HG03558 (cell line): ENCODE results near the gene KCNN3.
A peak's percentile ranks its signal among the peaks of the same experiment; 100 is the strongest.

Source experiments
- ATAC-seq: cut with Tn5 transposase; IDR thresholded peaks from one replicate; pipeline ENCODE4 v1.9.1; 2021; ENCODE audit warnings: moderate number of reproducible peaks; ENCODE audit not compliant: unreplicated experiment; ENCODE audit errors: extremely low read depth

The KCNN3 gene

DNA sequence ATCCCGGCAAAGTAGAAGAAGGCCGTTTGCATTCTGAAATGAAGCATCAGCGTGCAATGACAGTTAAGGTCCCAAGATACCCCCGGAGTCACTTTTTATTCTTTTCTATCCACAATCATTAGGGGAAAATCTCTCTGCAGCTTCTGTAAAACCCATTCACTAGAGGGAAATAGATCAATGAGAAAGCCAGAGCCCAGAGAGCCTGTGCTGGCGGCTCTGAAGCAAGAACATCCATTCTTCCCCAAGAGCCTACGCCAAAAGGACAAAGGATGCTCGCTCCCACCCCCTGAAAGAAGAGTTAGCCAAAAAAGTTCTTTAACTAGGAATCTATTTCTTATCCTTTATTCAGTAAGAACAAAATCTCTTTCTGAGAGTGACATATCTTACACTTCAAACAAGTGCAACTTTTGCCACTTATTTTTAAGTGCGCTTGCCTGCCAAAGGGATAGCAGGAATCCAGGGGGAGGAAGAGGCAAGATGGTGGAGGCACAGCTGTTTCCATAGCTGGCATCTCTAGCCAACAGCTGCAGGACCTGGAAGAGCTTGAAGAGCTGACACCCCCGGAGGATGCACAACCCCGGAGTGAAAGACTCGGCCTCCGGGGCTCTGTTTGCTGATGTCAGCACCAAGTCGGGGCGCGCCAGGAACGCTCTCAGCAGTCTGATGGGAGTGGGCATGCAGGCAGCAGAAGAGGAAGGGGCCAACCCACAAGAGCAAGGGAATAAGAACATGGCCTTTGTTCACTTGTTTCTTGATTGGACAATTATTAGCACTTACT, 68.7 kb downstream of the KCNN3 start:
- no peak for ATAC-seq

DNA sequence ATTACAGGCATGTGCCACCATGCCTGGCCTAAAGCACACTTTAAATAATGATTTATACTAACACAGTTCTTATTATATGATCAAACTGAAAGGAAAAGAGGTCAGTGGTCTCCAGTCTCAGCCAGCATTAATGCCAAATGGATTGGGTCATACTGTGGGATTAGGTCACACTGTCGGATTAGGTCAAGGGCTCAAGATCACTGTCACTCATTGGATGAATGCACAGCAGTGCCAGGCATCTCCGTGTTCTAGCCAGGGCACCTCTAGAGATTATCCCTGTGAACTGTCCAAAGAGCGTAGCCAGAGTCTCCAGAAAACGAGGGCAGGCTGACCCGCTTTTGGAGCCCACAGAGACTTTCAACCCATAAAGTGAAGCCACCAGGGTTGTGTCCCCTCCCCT, 70.9 kb downstream of the KCNN3 start:
- no peak for ATAC-seq

DNA sequence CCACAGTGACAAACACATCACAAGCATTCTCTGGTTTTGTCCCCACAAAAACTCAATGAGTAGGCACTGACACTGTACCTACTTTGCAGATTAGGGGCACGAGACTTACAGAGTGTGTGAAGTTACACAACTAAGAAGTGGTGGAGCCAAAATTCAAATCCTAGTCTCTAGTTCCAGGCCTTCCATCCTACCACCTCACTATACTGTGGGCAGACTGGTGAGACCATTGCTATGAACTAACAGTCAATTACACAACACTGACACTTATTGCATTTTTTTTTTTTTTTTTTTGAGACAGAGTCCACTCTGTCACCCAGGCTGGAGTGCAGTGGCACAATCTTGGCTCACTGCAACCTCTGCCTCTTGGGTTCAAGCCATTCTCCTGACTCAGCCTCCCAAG, 71.4 kb downstream of the KCNN3 start:
- no peak for ATAC-seq

DNA sequence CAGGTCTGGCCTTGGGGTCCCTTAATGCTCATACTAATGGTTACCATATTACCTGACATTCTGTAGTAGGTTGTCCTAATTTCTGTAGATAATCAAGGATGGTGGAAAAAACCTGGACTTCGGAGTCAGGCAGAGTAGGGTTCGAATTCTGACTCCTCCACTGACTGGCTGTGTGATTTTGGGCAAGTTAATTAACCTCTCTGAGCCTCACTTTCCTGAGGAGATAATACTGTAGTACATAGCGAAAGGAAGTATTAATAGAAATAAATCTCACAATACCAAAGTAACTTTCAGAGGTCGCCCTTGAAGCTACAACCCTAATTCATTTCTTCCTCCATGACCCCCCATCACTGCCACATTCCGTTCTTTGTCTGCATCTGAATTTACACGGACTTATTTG, 72.9 kb downstream of the KCNN3 start:
- ATAC-seq: no peak

DNA sequence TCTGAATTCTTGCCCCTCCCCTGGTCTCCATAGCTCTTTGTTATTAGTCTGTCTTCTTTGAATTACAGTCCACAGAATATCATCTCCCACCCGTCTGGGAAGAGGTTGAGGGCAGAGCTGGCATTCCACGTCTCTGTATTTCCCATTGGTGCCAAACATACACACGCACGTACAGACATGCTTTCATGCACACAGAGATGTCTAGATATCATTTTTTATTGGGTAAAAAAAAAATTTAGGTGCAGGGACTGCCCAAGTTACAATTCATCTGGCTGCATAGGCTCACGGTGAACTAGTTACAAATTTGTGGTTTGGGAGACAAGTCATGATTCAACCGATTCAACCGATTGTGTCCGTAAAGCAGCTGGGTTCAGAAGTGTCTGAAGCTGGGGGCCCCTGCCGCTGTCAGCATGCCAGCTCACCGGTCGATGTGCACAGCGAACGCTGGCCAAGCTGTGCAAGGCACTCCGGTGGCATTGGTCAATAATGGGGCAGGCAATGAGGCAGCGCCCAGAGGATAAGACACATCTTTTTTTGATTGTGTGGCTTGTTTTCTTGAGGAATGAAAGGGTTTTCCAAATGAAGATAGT, 73.7 kb downstream of the KCNN3 start:
- ATAC-seq: no peak

DNA sequence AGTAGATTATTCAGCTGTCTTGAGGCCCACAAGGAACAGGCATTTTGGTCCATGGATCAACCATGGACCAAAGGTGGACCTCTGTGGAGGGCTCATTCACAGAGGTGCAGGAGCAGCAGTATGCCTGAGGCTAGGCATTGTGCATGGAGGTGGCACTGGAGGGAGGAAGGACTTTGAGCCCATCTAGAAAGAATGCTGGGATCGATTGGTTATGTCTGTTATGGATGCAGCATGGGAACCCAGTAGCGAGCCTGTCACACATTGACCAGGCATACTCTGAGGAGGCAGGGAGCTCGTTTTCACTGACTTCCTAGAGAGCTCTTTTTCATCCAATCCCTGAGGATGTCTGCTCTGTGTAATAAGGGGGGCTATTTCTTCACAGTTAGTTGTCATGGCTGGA, 75.5 kb downstream of the KCNN3 start:
- no peak for ATAC-seq

DNA sequence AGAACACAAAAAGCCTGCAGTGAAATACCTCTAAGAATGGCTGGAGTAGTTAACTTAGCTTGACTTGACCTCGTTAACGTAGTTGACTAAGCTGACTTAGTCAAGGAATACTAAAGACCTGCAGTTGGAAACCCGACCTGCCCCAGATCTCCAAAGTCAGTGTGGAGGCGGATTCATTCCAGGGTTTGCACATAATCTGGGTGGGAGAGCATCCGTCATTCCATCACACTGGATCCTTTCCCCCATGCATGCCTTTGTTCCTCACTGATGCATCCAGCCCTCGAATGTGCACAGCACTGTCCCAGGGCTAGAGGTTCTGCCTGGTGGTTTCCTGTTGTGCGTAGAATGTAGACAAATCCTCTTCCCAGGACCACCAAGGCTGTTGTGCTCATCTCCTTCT, 76.4 kb downstream of the KCNN3 start:
- ATAC-seq: no peak

DNA sequence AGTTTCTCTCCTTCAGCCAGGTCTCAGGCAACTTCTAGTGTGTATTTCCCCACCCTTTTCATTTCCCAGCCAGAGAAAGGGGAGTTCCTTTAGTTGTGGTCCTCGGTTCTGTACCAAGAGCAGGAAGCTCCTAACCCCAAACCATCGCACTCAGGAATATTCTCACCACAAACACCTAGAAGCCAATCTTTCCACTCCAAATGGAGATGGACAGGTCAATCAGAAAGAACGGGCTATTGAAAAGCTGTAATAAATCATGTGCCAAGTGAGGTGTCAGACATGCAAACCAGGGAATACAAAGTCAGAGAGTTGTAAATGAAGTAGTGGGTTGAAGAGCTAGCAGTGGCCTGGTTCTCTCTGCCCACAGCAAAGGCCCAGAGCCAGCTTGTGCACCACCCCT, 77.2 kb downstream of the KCNN3 start:
- ATAC-seq: no peak

DNA sequence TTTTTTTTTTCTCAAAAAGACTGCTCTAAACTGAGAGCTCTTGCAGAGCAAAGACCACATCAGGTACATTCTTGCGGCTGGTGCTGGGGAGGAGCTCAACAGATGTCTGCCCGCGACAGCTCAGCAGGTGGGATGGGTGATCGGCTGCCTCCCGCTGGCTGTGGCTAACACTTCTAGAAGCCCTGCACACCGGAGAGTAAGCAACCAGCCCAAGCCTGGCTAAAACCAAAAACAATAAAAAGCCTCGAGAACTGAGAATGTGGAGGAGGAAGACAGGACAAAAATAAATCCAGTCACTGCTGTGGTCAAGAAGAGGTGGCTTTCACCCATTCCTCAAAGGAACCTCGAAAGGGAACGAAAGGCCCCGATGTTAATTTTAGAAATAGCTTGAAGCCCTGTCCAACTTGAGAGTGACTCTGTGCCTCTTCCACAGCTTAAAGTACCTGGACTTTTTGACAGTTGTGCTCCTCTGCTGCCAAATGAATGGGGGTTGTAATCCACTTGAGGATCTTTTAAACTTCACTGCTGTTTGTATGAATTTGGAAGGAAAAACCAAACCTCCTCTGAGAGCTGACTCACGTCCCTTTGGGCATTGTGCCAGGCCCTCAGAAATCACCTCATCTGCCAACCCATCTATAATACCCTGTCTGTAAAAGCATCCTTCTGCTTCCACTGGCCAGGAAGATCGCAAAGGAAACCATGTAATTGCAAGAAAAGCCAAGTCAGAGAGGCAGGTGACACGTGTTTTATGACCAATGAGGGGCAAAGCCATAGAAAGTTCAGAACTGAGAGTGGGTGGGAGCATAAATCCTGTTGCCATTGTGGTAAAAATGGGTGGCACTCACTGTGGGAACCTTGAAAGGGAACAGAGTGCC, 78.6 kb downstream of the KCNN3 start:
- peak; percentile 45 for ATAC-seq

DNA sequence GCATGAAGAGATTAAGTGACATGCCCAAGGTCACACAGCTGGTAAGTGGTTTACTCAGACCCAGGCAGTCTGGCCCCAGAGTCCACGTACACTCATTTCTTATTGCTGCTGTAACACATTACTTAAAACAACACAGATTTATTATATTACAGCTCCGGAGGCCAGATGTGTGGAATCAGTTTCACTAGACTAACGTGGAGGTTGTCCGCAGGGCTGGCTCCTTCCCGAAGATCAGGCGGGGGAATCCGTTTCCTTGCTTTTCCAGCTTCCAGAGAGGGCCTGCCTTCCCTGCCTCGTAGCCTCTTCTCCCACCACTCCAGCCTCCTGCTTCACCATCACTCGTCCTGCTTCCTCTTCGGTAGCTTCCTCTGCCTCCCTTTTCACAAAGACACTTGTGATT, 81.2 kb downstream of the KCNN3 start:
- no peak for ATAC-seq

DNA sequence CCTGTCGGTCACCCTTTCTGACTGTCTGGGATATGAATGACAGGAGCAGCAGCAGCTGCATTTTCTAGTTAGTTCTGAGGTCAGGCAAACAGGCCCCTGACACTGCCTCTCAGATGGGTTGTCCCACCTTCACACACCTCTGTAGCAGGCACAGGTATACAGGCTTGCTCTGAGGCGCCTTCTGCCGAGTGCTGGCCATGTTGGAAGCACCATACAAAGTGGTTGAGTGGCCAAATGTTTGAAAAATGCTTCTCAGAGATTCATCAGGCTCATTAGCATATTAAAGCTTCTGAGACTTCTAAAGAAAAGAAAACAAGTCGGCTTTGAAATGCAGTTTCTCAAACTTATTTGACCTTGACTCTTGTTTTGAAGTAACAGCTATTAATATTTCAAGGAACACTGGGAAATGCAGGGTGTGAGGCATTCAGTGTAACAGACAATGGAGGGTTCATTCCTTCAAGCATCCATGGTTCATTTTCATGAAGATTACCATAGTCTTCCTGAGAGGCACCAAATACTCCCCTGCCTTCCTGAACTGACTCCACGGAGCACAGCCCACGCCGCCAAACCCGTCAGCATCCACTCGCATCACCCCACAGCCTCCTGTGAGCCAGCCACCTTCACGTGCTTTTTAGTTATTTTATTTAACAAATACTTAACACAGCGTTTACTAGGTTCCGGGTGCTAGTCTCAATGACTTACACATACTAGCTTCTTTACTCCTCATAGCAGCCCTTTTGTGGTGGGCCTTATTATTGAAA, 81.8 kb downstream of the KCNN3 start:
- ATAC-seq: no peak

DNA sequence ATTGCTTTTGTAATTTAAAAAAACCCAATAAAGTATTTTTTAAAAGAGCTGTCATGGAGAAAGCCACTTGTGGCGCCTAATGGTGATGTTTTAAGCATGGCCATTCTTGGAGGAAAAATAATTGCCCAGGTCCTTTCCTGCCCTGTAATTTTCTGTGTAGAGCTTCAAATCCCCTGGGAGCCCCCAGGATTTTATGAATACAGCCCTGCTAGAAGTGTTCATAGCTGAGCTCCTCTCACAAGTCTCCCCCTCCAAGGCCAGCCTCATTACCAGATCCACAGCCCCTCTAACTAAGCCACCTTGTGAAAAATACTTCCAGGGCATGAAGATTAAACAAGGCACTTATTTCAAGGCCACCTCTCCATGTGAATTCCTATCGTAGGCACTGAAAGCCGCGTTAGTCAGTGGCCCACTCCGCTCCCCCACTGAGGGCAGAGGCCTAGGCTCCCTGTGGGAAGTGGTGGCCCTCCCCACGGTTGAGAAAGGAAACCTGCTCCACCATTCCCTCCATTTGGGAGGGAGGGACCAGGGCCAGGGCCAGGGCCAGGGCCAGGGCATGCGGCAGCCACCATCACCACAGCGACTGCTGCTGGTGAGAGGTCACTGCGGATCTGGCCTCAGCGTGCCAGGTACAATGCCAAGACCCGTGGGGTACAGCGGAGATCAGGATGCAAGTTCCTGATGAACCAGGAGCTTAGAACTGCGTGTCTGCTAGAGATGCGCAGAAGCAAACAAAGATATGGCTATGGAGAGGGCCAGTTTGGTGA, 83.1 kb downstream of the KCNN3 start:
- ATAC-seq: no peak

DNA sequence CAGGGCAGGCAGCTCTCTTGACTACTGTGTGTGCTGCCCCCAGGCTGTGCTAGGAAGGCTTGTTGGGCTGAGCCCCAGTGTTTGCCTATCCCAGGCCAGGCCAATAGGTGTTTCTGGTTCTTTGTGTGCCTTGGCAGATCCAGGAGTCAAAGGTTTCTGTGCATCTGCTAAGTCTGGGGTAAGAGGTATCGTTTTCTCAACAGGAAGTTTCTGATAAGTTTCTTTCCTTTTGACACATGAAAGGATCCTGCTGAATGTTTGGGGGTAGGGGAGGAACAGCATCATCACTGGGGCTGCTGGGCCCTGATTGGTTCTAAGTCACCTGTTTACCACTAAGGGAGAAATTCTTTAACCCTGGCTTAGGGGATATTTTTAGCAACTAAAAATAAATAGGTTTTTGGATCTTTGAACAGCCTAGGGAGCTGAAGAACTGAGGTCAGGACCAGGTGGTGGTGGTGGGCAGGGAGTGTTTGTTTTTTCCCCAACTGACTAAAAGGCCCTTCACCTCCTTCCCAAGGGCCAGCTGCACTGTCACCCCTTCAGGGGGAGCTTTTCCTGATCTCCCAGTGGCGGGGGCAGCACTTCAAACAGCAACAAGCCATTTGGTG, 85.1 kb downstream of the KCNN3 start:
- ATAC-seq: peak; percentile 58

DNA sequence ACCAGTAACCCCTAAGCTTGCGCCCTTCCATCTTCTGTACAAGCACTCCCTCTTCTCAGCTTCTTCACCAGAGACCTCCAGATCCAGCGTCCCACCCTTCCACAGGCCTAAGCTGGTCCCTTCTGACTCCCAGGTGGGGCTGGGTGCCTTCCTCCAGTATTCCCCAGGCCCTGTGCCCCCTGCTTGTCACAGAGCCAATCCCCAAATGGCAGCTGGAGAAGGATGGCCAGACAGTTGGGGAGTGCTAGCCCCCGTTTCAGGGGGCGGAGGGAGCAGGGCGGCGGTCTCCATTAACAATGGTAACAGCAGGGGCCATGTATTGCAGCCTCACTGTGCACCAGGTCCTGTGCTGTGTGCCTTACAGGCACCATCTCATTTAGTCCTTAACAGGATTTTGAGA, 85.7 kb downstream of the KCNN3 start:
- no peak for ATAC-seq

DNA sequence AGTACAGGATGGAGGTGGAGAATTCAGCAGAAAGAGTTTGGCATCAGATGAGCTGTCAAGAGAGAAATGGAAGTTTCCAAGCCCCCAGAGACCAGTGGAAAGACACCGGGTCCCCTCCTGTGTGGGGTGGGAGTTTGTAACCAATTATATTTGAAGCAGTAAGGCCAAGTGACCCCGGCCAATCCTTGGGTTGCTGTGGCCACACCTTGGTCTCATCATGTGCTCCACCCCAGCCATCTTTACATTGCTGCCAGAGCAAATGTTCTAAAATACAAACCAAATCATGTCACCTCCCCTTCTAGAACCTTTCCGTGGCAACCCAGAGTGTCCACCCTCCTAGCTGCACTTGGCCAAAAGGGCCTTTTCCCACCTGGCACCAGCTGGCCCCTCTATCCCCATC, 86.1 kb downstream of the KCNN3 start:
- no peak for ATAC-seq

DNA sequence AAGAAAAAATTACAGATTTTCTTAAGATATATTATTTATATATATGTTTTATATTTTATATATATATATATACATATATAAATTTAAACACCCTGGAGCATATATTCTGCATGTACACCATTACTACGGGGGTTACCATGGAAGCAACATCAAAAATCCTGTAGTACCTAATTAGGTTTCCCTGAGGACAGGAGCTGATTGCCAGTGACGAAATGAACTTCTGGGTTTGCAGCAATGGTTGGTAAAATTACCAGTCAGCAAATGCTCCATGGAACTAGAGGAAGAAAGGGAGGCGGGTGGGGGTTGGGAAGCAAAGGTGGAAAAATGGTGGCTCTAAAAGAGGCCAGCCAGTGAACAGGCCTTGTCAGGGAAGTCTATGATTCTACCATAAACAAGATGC, 89.5 kb downstream of the KCNN3 start:
- ATAC-seq: no peak

DNA sequence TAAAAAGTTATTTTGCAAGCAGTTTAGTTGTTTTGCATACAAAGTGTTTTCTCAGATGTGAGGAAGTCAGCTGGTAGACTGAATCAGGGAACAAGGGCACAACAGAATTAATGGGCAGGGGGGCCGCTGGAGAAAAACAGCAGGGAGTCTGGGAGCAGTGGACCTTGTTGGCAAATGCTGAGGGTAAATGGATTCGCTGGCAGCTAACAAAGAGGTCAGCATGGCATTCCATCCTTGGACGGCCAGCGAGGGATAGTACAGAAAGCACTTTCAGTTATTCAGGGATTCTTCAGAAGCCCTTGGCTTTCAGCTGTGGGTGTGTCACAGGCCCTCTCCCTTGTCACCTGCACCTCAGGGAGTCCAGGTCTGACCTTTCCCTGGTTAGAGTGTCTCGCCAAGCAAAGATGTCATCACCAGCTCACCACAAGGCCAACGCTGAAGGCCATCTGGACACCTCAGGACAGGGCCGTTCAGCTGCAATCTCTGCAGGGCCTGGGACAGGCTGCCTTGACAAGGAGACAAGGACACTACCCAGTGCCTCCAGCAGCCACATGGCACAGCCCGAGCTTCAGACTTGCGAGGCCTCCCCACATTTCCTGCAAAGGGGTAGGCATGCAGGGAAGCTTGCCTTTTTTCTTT, 90.4 kb downstream of the KCNN3 start:
- no peak for ATAC-seq

DNA sequence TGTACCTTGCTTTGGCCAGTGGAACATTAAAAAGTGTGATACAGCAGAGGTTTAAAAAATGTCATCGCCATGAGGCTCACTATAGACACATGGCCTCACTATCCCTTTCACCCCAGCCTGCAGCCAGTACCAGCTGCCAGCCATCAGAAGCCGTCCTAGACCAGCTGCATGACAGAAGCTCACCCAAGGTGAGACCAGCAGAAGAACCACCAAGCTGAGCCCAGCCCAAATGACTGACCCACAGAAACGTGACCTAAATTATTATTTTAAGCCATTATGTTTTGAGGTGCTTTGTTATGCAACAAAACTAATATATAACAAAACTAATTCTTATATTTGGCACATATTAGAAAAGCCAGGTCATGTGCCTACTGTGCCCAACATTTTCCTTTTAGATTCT, 91.1 kb downstream of the KCNN3 start:
- ATAC-seq: no peak

DNA sequence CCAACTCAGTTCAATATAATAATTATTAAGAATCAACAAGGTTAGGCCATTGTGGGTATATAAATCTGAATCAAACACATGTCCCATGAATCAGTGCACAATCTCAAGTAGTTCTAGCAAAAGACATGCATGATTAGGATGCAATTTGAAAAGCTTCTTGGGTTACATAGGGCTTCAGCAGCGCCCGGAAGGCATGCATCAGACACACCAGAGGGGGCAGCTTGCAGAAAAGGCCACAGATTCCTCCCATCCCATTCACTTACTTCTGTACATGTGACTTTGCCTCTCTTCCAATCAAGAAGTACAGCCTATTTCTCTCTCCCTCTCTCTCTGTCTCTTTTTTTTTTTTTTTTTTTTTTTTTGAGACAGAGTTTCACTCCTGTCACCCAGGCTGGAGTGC, 91.8 kb downstream of the KCNN3 start:
- ATAC-seq: no peak
